ENCODE results near the gene PBX4. TPM values are rescaled to one million over a fixed set of nuclear protein-coding genes. Genes with fewer than 3 reads are reported as not detected.

Gene PBX4
- total and polyA plus RNA-seq, 10 of the 15 experiments (the other 5 are each of a cell fraction or from before 2014, with no cell fraction given) = 0.18 to 17.3 (median 4.2) TPM

DNA sequence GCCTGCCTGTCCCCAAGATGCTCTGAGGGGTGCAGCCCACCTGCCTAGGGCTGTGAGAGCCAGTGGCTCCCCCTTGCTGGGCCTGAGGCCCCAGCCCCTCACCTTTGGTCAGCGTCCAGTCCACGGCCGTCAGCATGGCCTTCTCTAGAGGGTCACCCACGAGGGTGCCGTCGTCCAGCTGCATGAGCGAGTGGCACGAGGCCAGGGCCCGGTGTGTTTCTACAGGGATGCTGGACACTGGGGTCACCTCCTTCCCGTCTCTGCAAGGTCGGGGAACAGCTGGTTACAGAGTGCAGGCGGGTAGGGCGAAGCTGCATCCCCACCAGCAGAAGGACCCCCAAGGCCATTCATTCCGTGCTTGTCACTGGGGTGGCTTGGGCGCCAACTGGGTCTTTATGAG is 36.0 kb upstream of the PBX4 start:
- no peak overlapping the region for H3K4me2 ChIP-seq (ENCODE audit: control insufficient read depth, insufficient read depth)
- no peaks in the 10 kb centered on the region for H3K4me1 ChIP-seq (ENCODE audit: control insufficient read depth, insufficient read depth, low read length)
- no peaks in the 10 kb centered on the region for H4K20me1 ChIP-seq (ENCODE audit: control insufficient read depth, insufficient read depth)
- SMC1A ChIA-PET (ENCODE audit: uncharacterized antibody, unreplicated experiment) = no interaction called here
- no peak for ATAC-seq
- H3K79me2 ChIP-seq (ENCODE audit: control insufficient read depth, insufficient read depth, low read length) = peaks cover 1% of the 10 kb centered on the region
- no peak for DNase-seq (ENCODE audit: low read depth, low spot score)
- H3K27me3 ChIP-seq (replicated peaks in 1 of 2; ENCODE audit: control insufficient read depth in 2 of 2, insufficient read depth in 2 of 2, low read length in 1 of 2) = no peaks in the 10 kb centered on the region
- no peaks in the 10 kb centered on the region for H3K9me3 ChIP-seq (replicated peaks; ENCODE audit: control insufficient read depth, insufficient read depth, low read length)
- RAD21 ChIA-PET (ENCODE audit: unreplicated experiment) = no interaction called here
- intact Hi-C loops (cut with micrococcal nuclease; ENCODE audit: unreplicated experiment) = no loop called here
- peaks cover 58 to 79% of the 10 kb centered on the region in 2 experiments for H3K36me3 ChIP-seq (ENCODE audit: control insufficient read depth in 2 of 2, insufficient read depth in 2 of 2, low read length in 1 of 2)
- H3K27ac ChIP-seq (ENCODE audit: control insufficient read depth, insufficient read depth) = no peak overlapping the region
- no peak overlapping the region for H2AFZ ChIP-seq (ENCODE audit: control insufficient read depth, low read depth, low read length)
- no peak for TF ChIP-seq PRDM15 (CRISPR knock-in tag; IDR thresholded peaks at IDR 0.05)
- TF ChIP-seq, protein P1, sequence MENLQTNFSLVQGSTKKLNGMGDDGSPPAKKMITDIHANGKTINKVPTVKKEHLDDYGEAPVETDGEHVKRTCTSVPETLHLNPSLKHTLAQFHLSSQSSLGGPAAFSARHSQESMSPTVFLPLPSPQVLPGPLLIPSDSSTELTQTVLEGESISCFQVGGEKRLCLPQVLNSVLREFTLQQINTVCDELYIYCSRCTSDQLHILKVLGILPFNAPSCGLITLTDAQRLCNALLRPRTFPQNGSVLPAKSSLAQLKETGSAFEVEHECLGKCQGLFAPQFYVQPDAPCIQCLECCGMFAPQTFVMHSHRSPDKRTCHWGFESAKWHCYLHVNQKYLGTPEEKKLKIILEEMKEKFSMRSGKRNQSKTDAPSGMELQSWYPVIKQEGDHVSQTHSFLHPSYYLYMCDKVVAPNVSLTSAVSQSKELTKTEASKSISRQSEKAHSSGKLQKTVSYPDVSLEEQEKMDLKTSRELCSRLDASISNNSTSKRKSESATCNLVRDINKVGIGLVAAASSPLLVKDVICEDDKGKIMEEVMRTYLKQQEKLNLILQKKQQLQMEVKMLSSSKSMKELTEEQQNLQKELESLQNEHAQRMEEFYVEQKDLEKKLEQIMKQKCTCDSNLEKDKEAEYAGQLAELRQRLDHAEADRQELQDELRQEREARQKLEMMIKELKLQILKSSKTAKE (IDR thresholded peaks at IDR 0.05; ENCODE audit: low read depth, poor library complexity, severe bottlenecking) = no peak
- no peak for TF ChIP-seq GATAD2B (conservative IDR thresholded peaks at IDR 0.05; ENCODE audit: low read depth)
- TF ChIP-seq ZNF217 (IDR thresholded peaks at IDR 0.05) = no peak
- no peak for TF ChIP-seq RELA (IDR thresholded peaks at IDR 0.05; ENCODE audit: borderline replicate concordance, partially characterized antibody)
- no peak for TF ChIP-seq HDAC2 (IDR thresholded peaks at IDR 0.05)
- TF ChIP-seq RUNX3 (IDR thresholded peaks at IDR 0.05; ENCODE audit: low read length) = no peak
- TF ChIP-seq NKRF (conservative IDR thresholded peaks at IDR 0.05) = no peak
- no peak for TF ChIP-seq ATF7 (IDR thresholded peaks at IDR 0.05; ENCODE audit: low read depth)
- TF ChIP-seq SUPT20H (IDR thresholded peaks at IDR 0.05; ENCODE audit: borderline replicate concordance, control insufficient read depth, low read depth, low read length) = no peak
- no peak for TF ChIP-seq EED (IDR thresholded peaks at IDR 0.05; ENCODE audit: low read depth)
- in situ Hi-C loops (cut with MboI) = no loop called here
- CTCF ChIA-PET = no interaction called here
- no TSS peak for BruUV-seq (replicated peaks)
- POLR2A ChIA-PET = interaction anchor here (0.6 kb wide), 1 partner anchor 50 kb away, joined by 3 read pairs; no protein-coding TSS in a partner anchor
- H3K9ac ChIP-seq (ENCODE audit: control insufficient read depth, insufficient read depth, low read length) = no peak overlapping the region
- WGBS (ENCODE audit: insufficient coverage, insufficient replicate concordance, low lambda C conversion rate, missing lambda C conversion rate) = 100% methylated on average over 13 of the region's 15 CpGs
- FAIRE-seq = no peak
- no peak overlapping the region for H3K4me3 ChIP-seq
